HUES64 (cell line): Measurements from ENCODE around the gene FAM20C.

Experiments
- H3K27ac ChIP-seq: 2 replicates; pipeline ENCODE4 v1.7.0; 2013; ENCODE audit warnings: low read depth, low read length, inconsistent platforms
- H3K27me3 ChIP-seq: 2 replicates; pipeline ENCODE4 v1.6.1; 2013; ENCODE audit warnings: mild to moderate bottlenecking, low read length; ENCODE audit not compliant: insufficient read depth
- H3K36me3 ChIP-seq: 2 replicates; pipeline ENCODE4 v1.6.1; 2013; ENCODE audit warnings: mild to moderate bottlenecking, low read length; ENCODE audit not compliant: insufficient read depth
- H3K4me1 ChIP-seq: 2 replicates; pipeline ENCODE4 v1.6.1; 2013; ENCODE audit warnings: mild to moderate bottlenecking, low read length, moderate library complexity; ENCODE audit not compliant: insufficient read depth
- H3K4me3 ChIP-seq: 2 replicates; pipeline ENCODE4 v1.5.1; 2013; ENCODE audit warnings: mild to moderate bottlenecking, low read length, moderate library complexity
- H3K9ac ChIP-seq: 2 replicates; pipeline ENCODE4 v1.6.1; 2013; ENCODE audit warnings: mild to moderate bottlenecking, low read depth, low read length
- H3K9me3 ChIP-seq: 2 replicates; pipeline ENCODE4 v1.6.1; 2013; ENCODE audit warnings: low read depth, low read length; ENCODE audit not compliant: insufficient read depth
- WGBS: fragments of 150-250, 120-280 bp; methylation state at CpG from one replicate; pipeline ENCODE4 v1.1.7; 2013; ENCODE audit warnings: missing lambda C conversion rate; 5-methylcytosine and 5-hydroxymethylcytosine counted together

FAM20C gene

DNA sequence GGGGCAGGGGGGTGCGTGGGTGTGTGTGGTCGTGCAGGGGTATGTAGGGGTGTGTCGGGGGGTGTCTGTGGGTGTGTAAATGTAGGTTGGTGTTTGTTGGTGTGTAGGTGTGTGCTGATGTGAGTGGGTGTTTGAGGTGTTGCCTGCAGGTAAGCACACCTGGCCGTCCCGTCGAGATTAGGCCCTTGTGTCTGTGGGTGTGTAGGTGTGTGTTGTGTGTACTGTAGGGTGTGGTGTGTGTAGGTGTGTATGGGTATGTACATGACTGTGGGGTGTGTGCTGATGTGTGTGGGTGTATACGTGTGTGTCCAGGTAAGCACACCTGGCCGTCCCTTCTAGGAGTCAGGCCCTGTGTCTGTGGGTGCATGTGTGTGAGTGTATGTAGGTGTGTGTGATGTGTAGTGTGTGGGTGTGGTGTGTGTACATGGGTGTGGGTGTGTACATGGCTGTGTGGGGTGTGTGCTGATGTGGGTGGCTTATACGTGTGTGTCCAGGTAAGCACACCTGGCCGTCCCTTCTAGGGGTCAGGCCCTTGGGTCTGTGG is 15.8 kb downstream of the FAM20C start:
- peaks cover 19% of the 10 kb centered on the region for H3K36me3 ChIP-seq
- 90% methylated on average over 10 of the region's 10 CpGs for WGBS
- H3K9ac ChIP-seq, result no peak overlapping the region; the same call in 1 of the 2 replicates
- no peak overlapping the region for H3K4me3 ChIP-seq
- H3K27me3 ChIP-seq, result no peaks in the 10 kb centered on the region
- H3K4me1 ChIP-seq, result no peaks in the 10 kb centered on the region
- no peak overlapping the region for H3K27ac ChIP-seq
- H3K9me3 ChIP-seq, result no peaks in the 10 kb centered on the region

GRCh38 chr7:208816-209215 is 16.4 kb downstream of the FAM20C start:
- Histone ChIP-seq H3K27me3 (no peaks in the 10 kb centered on the region), H3K27ac (no peak overlapping the region), H3K9ac (no peak overlapping the region), H3K4me3 (no peak overlapping the region), H3K36me3 (peaks cover 13% of the 10 kb centered on the region; the same call in 1 of the 2 replicates), H3K9me3 (no peaks in the 10 kb centered on the region), H3K4me1 (no peaks in the 10 kb centered on the region)
- 90% methylated on average over 17 of the region's 17 CpGs for WGBS

DNA sequence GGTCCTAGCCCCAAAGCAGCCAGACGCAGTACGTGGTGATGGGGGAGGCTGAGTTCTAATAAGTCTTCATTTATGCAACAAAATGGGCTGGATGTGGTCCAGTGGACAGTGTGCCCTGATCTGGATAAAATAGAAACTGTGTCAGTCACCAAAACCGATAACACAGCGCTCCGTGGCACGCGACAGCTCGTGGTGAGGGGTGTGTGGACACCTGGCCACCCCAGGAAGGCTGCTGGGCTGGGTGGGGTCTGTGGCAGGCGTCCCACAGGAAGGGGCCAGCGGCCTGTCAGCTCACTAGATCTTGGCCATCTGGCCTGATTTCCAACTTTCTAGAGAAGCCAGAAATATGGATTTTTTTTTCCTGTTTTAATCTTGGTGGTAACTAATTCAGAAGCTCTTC is 17.0 kb downstream of the FAM20C start:
- WGBS, result 96% methylated on average over 10 of the region's 10 CpGs
- Histone ChIP-seq H3K4me1 (no peaks in the 10 kb centered on the region), H3K9ac (no peak overlapping the region), H3K27ac (no peak overlapping the region), H3K4me3 (no peak overlapping the region), H3K36me3 (peaks cover 12% of the 10 kb centered on the region; the same call in 1 of the 2 replicates), H3K27me3 (no peaks in the 10 kb centered on the region), H3K9me3 (no peaks in the 10 kb centered on the region)

DNA sequence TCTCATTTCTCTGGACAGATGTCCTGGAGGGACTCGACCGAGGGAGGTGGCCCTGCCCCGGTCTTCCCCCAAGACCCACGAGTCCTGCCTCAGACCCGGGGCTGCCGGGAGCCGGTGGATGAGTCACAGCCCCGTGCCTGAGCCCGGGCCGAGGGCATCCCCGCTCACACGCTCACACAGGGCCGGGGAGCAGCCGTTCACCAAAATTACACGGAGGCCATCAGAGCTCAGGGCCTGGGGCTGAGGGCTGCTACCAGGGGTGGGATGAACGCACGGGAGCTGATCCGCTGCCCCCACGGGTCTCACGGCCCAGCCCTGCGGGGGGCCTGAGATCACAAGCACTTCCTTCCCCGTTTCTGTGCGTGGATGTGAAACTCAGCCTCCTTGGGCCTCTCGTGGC is 17.5 kb downstream of the FAM20C start:
- WGBS, result 86% methylated on average over 24 of the region's 24 CpGs
- peaks cover 12% of the 10 kb centered on the region; the same call in 1 of the 2 replicates for H3K36me3 ChIP-seq
- H3K9me3 ChIP-seq, result no peaks in the 10 kb centered on the region
- H3K4me3 ChIP-seq, result no peak overlapping the region
- no peaks in the 10 kb centered on the region for H3K27me3 ChIP-seq
- H3K9ac ChIP-seq, result no peak overlapping the region
- H3K27ac ChIP-seq, result no peak overlapping the region
- no peaks in the 10 kb centered on the region for H3K4me1 ChIP-seq

DNA sequence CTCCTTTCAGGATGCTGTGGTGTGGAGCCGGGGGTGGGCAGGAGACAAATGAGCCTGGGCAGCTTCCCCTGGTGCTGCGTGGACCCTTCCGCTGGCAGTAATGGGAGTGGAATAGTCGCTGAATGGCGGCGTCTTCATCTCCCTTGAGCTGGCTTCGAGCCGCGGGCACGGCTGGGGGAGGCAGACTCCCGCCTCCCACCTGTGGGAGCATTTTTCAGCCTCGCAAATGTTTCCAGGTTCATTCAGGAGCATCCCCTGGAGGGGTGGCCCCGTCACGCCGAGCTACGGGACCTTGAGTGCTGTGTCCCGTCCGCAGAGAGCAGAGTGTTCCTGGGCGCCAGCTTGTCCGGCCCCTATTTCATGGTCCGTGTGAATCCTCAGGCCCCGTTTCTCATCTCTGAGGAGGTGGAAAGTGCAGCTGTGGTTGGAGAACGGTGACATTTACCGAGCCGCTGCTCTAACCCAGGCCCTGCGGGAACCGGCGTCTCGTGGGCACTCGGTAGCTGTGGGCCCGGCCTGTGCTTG is 18.1 kb downstream of the FAM20C start:
- Histone ChIP-seq H3K4me1 (no peaks in the 10 kb centered on the region), H3K9ac (no peak overlapping the region), H3K27me3 (no peaks in the 10 kb centered on the region), H3K27ac (no peak overlapping the region), H3K9me3 (no peaks in the 10 kb centered on the region), H3K36me3 (peaks cover 10% of the 10 kb centered on the region; the same call in 1 of the 2 replicates), H3K4me3 (no peak overlapping the region)
- 91% methylated on average over 31 of the region's 31 CpGs for WGBS

GRCh38 chr7:211033-211714 is 18.8 kb downstream of the FAM20C start:
- Histone ChIP-seq H3K4me1 (no peaks in the 10 kb centered on the region), H3K4me3 (no peak overlapping the region), H3K9ac (no peak overlapping the region), H3K9me3 (no peaks in the 10 kb centered on the region), H3K36me3 (peaks cover 10% of the 10 kb centered on the region; the same call in 1 of the 2 replicates), H3K27me3 (no peaks in the 10 kb centered on the region), H3K27ac (no peak overlapping the region)
- WGBS, result 92% methylated on average over 21 of the region's 21 CpGs

DNA sequence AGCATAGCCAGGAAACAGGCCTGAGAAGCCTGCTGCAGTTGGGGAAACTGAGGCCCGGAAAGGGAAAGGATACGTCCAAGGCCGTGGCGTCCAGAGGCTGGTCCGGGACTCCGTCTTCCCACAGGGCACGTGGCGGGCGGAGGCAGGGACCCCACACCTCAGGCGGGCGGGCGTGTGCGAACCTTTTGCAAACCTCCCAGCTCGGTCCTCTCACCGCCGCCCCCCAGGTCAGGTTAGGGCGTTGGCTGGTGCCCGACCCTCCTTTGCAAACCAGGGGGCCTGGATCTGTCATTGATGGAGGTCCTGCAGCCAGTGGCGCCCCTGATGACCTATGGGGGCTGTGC is 19.3 kb downstream of the FAM20C start:
- WGBS, result 90% methylated on average over 19 of the region's 19 CpGs
- Histone ChIP-seq H3K4me1 (no peaks in the 10 kb centered on the region), H3K4me3 (no peak overlapping the region), H3K27ac (no peak overlapping the region), H3K27me3 (no peaks in the 10 kb centered on the region), H3K36me3 (peaks cover 10% of the 10 kb centered on the region; the same call in 1 of the 2 replicates), H3K9ac (no peak overlapping the region), H3K9me3 (no peaks in the 10 kb centered on the region)

GRCh38 chr7:212754-213153 is 20.4 kb downstream of the FAM20C start:
- no peaks in the 10 kb centered on the region for H3K27me3 ChIP-seq
- H3K4me3 ChIP-seq, result no peak overlapping the region
- peaks cover 10% of the 10 kb centered on the region; the same call in 1 of the 2 replicates for H3K36me3 ChIP-seq
- H3K9me3 ChIP-seq, result no peaks in the 10 kb centered on the region
- no peak overlapping the region for H3K27ac ChIP-seq
- no peaks in the 10 kb centered on the region for H3K4me1 ChIP-seq
- H3K9ac ChIP-seq, result no peak overlapping the region
- WGBS, result 94% methylated on average over 14 of the region's 14 CpGs

- peaks cover 10% of the 10 kb centered on the region; the same call in 1 of the 2 replicates for H3K36me3 ChIP-seq
- H3K9ac ChIP-seq, result no peak overlapping the region
- no peaks in the 10 kb centered on the region for H3K4me1 ChIP-seq
- no peak overlapping the region for H3K4me3 ChIP-seq
- WGBS, result 93% methylated on average over 27 of the region's 27 CpGs
- no peak overlapping the region for H3K27ac ChIP-seq
- H3K9me3 ChIP-seq, result no peaks in the 10 kb centered on the region
- H3K27me3 ChIP-seq, result no peaks in the 10 kb centered on the region
Observed at GRCh38 chr7:213324-213993, 21.1 kb downstream of the FAM20C start.

DNA sequence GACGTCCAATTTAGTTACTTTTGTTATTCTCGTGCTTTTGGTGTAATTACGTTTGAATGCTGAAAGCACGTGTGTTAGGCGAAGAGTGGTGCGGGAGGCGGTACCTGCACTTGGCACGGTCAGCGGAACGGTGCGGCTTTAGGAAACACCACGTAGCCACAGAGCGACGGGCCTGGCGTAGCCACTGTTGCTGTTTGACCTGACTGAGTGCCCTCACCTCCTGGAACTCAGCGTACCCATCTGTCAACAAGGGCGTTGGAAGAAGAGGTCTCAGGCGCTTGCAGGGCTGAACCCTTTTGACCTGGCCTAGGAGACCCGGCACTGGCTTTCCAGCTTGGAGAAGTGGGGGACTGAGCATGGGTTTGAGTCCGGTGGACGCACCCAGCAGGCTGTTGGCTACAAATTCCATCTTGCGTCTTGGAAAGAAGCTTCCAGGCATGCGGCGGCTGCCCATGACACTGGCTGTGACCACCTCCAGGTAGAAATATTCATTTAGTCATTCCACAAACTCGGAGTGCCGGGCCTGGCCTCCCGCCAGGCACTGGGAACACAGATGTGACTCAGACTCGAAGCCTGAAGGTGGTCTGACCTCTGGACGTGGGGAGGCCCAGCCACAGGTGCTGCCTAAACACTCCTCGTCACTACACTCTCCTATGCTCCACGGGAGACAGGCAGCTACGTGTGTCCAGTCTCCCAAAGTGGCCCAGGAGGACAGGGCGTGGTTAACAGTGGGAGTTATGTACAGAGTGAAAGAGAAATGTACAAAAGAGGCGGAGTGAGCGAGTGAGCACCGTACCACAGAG is 22.2 kb downstream of the FAM20C start:
- WGBS, result 90% methylated on average over 36 of the region's 36 CpGs
- no peak overlapping the region for H3K27ac ChIP-seq
- H3K36me3 ChIP-seq, result 0 out of 2 replicates have a peak, but pooled peaks cover 9% of the 10 kb centered on the region
- H3K4me3 ChIP-seq, result no peak overlapping the region
- H3K27me3 ChIP-seq, result no peaks in the 10 kb centered on the region
- no peaks in the 10 kb centered on the region for H3K9me3 ChIP-seq
- H3K9ac ChIP-seq, result no peak overlapping the region
- H3K4me1 ChIP-seq, result no peaks in the 10 kb centered on the region
